ENCODE results near the gene ATG7. TPM values are rescaled to one million over a fixed set of nuclear protein-coding genes. Genes with fewer than 3 reads are reported as not detected.

The ATG7 gene
- total RNA-seq, 1 donor from 2014 or later, result 45.2 TPM

DNA sequence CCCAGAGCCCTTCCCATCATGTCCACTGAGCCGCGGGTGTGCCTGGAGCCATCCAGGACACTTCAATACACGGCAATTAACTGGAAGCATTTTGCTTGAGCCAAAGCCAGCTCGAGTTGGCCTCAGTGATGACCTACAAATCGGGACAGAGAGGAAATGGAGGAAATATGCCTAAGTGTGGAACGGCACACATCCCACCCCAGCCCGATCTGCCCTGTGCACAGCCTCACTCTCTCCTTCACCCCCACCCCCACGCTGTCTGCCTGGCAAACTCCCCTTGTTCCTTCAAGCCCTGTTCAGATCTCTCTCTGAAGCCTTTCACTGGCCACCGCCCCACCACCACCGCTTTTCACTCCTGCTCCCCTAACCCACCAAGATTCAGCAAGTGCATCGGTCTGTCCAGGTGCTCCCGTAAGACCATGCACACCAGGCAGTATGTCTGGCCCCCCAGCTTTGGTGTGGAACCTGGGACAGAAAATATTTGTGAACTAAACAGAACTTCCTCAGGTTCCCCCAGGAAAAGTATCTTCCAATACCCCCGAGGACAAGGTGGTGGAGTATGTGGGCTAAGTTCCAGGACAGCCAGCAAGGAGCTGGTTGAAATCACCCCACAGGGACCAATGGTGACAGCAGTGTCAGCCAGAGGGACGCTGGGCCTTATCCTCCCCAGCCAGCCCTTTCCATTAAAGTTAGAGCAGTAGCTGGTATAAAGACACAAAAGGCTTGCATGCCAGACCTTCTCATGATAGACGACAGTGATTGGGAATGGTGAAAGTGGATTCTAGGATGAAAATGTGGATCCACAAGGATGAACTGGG is 287.8 kb downstream of the ATG7 start:
- no peak for DNase-seq (ENCODE audit: low spot score)
- intact Hi-C loops (cut with micrococcal nuclease), result loop anchor here (5.0 kb wide), 1 partner anchor 82 kb away; the partner anchor contains the start of gene VGLL4
- H3K36me3 Mint-ChIP-seq (ENCODE audit: low read depth), result peaks cover 47% of the 10 kb centered on the region
- no peak overlapping the region for H3K27ac Mint-ChIP-seq
- H3K4me1 Mint-ChIP-seq (ENCODE audit: low read depth), result peaks cover 2% of the 10 kb centered on the region
- no peaks in the 10 kb centered on the region for H3K9me3 Mint-ChIP-seq
- H3K27me3 Mint-ChIP-seq (ENCODE audit: low read depth), result no peaks in the 10 kb centered on the region
- H3K4me3 Mint-ChIP-seq (ENCODE audit: low read depth), result no peak overlapping the region

DNA sequence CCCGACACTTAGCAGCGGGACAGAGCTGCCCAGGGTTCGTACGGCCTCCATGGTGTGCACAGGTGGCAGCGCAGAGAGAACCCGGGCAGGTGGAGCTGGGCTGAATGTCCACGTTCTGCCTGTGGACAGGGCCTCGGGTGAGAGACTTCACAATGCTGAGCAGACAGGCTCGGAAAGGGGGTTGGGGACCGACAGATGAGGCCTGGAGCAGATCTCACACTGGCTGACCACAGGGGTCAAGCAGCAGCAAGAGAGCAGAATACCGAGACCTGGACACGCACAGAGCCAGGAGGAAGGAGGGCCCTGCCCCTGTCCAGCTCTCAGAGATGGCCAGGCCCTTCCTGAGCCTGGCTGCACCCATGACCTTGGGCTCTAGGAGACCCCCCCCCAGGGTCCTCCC is 288.5 kb downstream of the ATG7 start:
- DNase-seq (ENCODE audit: low spot score), result no peak
- Mint-ChIP-seq H3K36me3 (ENCODE audit: low read depth) (peaks cover 48% of the 10 kb centered on the region), H3K27me3 (ENCODE audit: low read depth) (no peaks in the 10 kb centered on the region), H3K9me3 (no peaks in the 10 kb centered on the region), H3K4me3 (ENCODE audit: low read depth) (no peak overlapping the region), H3K27ac (no peak overlapping the region), H3K4me1 (ENCODE audit: low read depth) (peaks cover 2% of the 10 kb centered on the region)
- intact Hi-C loops (cut with micrococcal nuclease), result loop anchor here (5.0 kb wide), 1 partner anchor 82 kb away; the partner anchor contains the start of gene VGLL4

DNA sequence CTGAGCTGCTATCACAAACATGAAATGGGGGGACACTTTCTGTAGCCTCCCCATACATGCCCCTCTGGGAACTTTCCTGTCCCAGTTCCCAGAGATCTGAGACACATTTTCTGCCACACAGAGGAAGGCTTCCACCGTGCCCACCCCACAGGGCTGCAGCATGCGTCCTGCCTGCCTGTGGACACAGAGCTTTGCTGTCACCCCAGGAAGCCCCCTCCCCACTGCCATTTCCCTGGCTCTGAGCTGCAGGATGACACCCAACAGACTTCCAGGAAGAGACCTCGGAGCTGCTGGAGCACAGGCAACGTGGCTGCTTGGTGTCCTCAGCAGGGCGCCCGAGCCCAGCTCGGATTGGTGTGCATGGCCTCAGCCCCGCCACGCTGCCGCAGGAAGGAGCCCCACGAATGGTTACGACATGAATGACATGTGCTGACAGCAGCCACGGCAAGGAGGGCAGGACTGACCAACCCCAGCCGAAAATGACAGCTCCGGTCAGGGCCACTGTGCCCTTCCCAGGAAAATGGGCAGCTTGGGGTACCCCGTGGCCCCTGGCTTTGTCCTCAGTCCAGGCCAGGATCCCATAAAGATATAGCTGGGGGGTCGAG is 290.2 kb downstream of the ATG7 start:
- Mint-ChIP-seq H3K36me3 (ENCODE audit: low read depth) (peaks cover 49% of the 10 kb centered on the region), H3K27ac (no peak overlapping the region), H3K4me3 (ENCODE audit: low read depth) (no peak overlapping the region), H3K9me3 (no peaks in the 10 kb centered on the region), H3K27me3 (ENCODE audit: low read depth) (no peaks in the 10 kb centered on the region), H3K4me1 (ENCODE audit: low read depth) (peaks cover 2% of the 10 kb centered on the region)
- intact Hi-C loops (cut with micrococcal nuclease), result loop anchor here (5.0 kb wide), 1 partner anchor 80 kb away; the partner anchor contains the start of gene VGLL4
- DNase-seq (ENCODE audit: low spot score), result no peak

DNA sequence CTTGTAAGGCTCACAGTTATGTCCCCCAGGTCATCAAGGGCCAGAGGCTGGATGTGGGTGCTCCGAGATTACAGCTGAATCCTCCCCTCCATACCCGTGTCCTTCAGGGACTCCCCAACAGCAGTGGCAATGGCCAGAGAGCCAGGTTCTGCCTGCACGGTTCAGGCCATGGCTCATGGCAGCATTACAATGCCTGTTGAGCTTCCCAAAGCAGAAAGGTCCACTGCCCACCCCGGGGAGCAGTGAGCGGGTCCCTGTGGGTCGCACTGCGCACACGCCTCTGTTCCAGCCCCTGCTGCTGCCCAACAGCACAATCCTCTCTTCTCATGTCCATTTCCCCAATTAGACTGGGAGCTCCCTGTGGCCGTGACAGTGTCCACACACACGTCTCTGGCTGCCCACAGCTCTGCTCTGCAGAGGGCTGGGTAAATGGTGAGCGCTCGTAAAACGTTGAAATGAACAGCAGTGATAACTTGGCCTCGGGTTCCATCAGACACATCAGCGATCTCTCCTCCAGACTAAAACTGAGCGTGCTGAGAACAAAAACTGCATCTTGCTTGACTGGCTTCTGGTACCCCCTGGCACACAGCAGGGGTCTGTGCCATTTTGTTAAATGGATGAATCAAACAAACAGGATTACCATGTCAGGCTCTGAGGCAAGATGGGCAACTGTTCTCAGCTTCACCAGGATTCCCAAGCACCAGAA is 291.1 kb downstream of the ATG7 start:
- Mint-ChIP-seq H3K4me3 (ENCODE audit: low read depth) (no peak overlapping the region), H3K9me3 (no peaks in the 10 kb centered on the region), H3K4me1 (ENCODE audit: low read depth) (peaks cover 3% of the 10 kb centered on the region), H3K27ac (peak overlapping the region; percentile 16), H3K36me3 (ENCODE audit: low read depth) (peaks cover 41% of the 10 kb centered on the region), H3K27me3 (ENCODE audit: low read depth) (no peaks in the 10 kb centered on the region)
- DNase-seq (ENCODE audit: low spot score), result no peak
- intact Hi-C loops (cut with micrococcal nuclease), result loop anchor here (5.0 kb wide), 1 partner anchor 79 kb away; the partner anchor contains the start of gene VGLL4

DNA sequence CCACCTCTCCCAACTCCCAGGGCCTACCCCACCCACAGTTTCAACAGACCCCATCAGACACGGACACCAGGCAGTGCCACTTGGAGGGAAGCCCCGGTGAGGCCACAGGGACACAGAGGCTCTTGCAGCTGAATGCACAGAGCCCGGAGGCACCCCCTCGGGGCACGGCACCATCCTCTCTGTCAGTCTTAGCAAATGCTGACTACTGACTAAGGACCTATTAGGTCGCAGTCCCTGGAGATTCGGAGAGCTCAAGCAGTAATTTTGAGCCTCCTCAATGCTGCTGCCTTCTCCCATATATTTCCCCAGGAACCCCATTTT is 291.6 kb downstream of the ATG7 start:
- Mint-ChIP-seq H3K27me3 (ENCODE audit: low read depth) (no peaks in the 10 kb centered on the region), H3K36me3 (ENCODE audit: low read depth) (peaks cover 40% of the 10 kb centered on the region), H3K4me1 (ENCODE audit: low read depth) (peaks cover 3% of the 10 kb centered on the region), H3K27ac (no peak overlapping the region), H3K9me3 (no peaks in the 10 kb centered on the region), H3K4me3 (ENCODE audit: low read depth) (no peak overlapping the region)
- intact Hi-C loops (cut with micrococcal nuclease), result loop anchor here (5.0 kb wide), 1 partner anchor 78 kb away; the partner anchor contains the start of gene VGLL4
- no peak for DNase-seq (ENCODE audit: low spot score)

DNA sequence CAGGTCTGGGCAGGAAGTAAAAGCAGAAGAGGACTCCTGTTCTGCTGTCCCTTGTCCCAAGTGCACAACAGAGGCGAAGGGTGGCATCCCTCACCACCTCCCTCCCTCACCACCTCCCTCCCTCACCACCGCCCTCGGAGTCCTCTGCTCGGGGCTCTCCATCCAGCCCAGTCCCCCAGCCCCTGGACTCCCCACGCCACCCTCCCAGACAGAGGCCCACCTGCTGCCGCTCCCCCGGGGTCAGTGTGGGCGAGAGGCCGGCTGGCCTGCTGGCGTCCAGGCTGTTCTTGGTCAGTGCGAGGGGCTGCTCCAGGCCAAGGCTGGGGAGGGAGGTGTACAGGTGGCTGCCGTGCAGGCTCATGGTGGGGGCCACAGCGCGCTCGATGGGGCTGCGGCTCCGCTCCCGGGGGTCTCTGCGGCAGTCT is 292.4 kb downstream of the ATG7 start:
- intact Hi-C loops (cut with micrococcal nuclease), result loop anchor here (5.0 kb wide), 1 partner anchor 78 kb away; the partner anchor contains the start of gene VGLL4
- Mint-ChIP-seq H3K9me3 (no peaks in the 10 kb centered on the region), H3K4me1 (ENCODE audit: low read depth) (peaks cover 3% of the 10 kb centered on the region), H3K27ac (no peak overlapping the region), H3K4me3 (ENCODE audit: low read depth) (no peak overlapping the region), H3K36me3 (ENCODE audit: low read depth) (peaks cover 39% of the 10 kb centered on the region), H3K27me3 (ENCODE audit: low read depth) (no peaks in the 10 kb centered on the region)
- no peak for DNase-seq (ENCODE audit: low spot score)

DNA sequence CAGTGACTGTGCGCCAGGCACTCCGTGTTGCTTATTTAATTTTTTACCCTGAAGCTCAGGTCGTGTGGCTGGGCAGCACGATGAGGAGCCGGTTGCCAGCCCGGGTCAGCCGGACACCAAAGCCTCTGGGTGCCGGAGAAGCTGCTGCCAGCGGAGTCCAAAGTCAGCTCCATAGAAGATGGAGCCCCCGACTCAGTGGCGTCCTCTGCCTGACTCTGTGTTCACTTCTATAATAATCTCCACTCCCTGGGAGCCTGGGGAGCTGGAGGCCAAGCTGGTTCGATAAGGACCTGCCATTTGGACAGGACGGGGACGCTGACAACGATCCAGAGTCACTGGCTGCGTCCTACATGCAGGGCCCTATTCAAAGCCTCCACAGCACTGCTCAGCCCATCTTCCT is 292.9 kb downstream of the ATG7 start:
- H3K27ac Mint-ChIP-seq, result no peak overlapping the region
- DNase-seq (ENCODE audit: low spot score), result no peak
- peaks cover 35% of the 10 kb centered on the region for H3K36me3 Mint-ChIP-seq (ENCODE audit: low read depth)
- intact Hi-C loops (cut with micrococcal nuclease), result no loop called here
- no peaks in the 10 kb centered on the region for H3K27me3 Mint-ChIP-seq (ENCODE audit: low read depth)
- peaks cover 3% of the 10 kb centered on the region for H3K4me1 Mint-ChIP-seq (ENCODE audit: low read depth)
- no peaks in the 10 kb centered on the region for H3K9me3 Mint-ChIP-seq
- H3K4me3 Mint-ChIP-seq (ENCODE audit: low read depth), result no peak overlapping the region

DNA sequence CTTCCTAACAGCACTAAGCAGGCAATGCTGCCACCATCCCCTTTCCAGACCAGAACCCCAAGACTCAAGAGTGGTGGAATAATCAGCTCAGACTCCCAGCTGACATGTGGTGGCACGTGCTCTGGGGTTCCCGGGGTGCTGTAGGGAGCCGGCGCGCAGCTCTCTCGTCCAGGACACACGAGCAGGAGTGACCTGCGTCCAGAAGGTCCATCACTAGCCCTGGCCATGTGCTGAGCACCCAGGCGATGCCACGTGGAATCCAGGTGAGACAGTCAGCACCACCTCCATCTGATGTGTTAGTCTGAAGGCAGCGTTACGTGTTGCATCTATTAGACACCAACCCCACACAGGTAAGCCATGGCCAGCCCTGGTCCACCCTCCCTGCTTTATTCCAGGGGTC is 293.3 kb downstream of the ATG7 start:
- Mint-ChIP-seq H3K4me3 (ENCODE audit: low read depth) (no peak overlapping the region), H3K36me3 (ENCODE audit: low read depth) (peaks cover 32% of the 10 kb centered on the region), H3K4me1 (ENCODE audit: low read depth) (peaks cover 3% of the 10 kb centered on the region), H3K27ac (no peak overlapping the region), H3K27me3 (ENCODE audit: low read depth) (no peaks in the 10 kb centered on the region), H3K9me3 (no peaks in the 10 kb centered on the region)
- DNase-seq (ENCODE audit: low spot score), result no peak
- intact Hi-C loops (cut with micrococcal nuclease), result no loop called here

DNA sequence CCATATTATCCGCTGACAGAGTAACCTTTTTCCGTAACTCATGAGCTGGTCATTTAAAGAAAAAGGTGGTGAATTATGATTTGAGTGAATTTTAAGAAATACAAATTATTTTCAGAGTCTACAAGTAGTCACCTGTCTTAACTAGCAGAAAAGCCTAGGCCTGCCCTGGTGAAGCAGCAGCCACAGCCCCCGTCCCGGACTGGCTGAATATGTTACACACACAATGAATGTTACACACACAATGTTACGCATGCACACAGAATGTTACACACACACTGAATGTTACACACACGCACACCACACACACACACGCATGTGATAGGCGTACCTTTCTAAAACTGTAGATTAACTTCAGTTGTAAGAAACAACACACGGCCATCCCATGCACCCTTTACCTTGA is 293.7 kb downstream of the ATG7 start:
- Mint-ChIP-seq H3K9me3 (no peaks in the 10 kb centered on the region), H3K27me3 (ENCODE audit: low read depth) (no peaks in the 10 kb centered on the region)
- intact Hi-C loops (cut with micrococcal nuclease), result no loop called here

DNA sequence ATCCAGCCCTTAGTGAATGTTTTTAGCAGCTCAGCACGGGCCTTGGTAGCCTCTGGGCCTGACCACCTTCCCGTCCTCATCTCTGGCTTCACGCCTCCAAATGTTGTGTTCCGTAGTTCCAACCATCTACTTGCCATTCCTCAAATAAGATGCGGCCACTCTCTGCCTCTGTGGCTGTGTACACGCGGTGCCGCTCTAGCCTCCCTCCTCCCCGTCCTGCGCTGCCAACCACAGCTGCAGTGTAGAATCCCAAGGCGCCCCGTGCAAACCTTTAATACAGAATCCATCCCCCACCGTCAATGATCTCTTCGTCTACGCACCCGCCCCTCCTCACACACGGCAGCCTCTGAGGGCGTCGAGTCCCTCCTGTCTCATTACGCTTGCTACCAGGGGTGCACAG is 294.3 kb downstream of the ATG7 start:
- Mint-ChIP-seq H3K27me3 (ENCODE audit: low read depth) (no peaks in the 10 kb centered on the region), H3K36me3 (ENCODE audit: low read depth) (peaks cover 29% of the 10 kb centered on the region), H3K27ac (peak overlapping the region; percentile 9), H3K4me1 (ENCODE audit: low read depth) (peaks cover 3% of the 10 kb centered on the region), H3K9me3 (no peaks in the 10 kb centered on the region), H3K4me3 (ENCODE audit: low read depth) (no peak overlapping the region)
- intact Hi-C loops (cut with micrococcal nuclease), result no loop called here
- no peak for DNase-seq (ENCODE audit: low spot score)

More for the DNA sequence above, 293.7 kb downstream of the ATG7 start:
- H3K4me3 Mint-ChIP-seq (ENCODE audit: low read depth), result no peak overlapping the region
- H3K36me3 Mint-ChIP-seq (ENCODE audit: low read depth), result peaks cover 29% of the 10 kb centered on the region
- DNase-seq (ENCODE audit: low spot score), result no peak
- no peak overlapping the region for H3K27ac Mint-ChIP-seq
- peaks cover 3% of the 10 kb centered on the region for H3K4me1 Mint-ChIP-seq (ENCODE audit: low read depth)

DNA sequence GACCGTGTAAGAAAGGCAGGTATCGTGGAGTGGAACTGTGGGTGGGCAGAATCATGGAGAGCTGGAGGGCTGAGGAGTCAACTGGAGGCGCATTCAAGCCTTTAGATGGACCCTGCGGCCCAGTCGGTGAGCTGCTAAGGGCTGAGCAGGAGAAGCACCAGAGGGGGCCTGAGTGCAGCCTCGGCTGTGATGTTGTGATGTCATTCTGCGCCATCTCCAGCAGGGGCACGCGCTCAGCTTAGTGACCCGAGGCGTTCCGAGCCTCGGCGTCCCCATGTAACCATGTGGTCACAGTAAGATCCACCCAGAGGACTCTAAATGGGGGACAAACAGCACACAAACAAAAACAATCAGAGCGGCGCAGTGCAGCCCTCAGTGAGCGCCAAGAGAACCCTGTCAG is 294.7 kb downstream of the ATG7 start:
- intact Hi-C loops (cut with micrococcal nuclease), result no loop called here
- no peak overlapping the region for H3K4me3 Mint-ChIP-seq (ENCODE audit: low read depth)
- H3K9me3 Mint-ChIP-seq, result no peaks in the 10 kb centered on the region
- no peaks in the 10 kb centered on the region for H3K27me3 Mint-ChIP-seq (ENCODE audit: low read depth)
- peaks cover 3% of the 10 kb centered on the region for H3K4me1 Mint-ChIP-seq (ENCODE audit: low read depth)
- H3K27ac Mint-ChIP-seq, result peak overlapping the region; percentile 9
- DNase-seq (ENCODE audit: low spot score), result no peak
- H3K36me3 Mint-ChIP-seq (ENCODE audit: low read depth), result peaks cover 29% of the 10 kb centered on the region

DNA sequence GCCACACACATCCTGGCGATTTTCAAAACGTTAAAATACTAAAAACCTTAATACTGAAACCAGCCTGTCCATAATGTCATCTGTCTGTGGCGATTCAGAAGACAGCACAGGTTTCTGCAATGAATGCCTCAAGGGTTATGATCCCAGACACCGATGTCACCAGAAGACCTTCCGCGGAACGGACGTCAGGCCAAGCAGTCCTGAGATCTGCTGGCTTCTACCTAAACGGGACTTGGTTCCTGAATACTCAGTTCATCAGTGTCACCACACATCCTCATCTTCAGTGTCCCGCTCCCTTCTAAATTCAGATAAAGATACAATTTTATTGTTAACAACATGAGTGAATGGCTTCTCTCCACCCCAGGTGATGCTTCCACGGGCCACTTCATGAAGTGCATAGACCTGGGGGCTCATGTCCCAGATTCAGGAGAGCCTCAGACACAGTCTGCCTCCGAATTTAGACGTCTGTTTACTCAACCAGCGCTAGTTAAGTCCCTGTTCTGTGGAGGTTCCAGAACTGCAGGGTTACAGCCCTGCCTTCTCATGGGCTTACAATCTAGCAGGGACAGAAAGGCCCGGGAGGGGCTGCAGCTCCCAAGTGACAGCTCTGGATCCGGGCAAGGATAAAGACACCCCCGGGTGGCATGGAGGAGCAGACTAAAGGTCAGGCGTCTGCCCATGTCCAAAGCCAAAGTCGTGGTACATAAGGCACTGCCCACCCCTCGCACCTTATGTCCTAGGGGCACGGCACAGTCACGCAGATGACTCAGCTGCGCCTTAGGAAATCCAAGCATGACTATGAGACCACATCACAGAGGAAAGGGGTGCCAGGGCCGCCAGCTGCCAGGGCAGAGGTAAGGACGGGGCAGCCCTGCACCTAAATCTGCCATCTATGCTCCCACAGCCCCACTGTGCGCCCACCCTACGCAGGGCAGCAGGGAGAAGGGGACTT is 295.6 kb downstream of the ATG7 start:
- no peaks in the 10 kb centered on the region for H3K27me3 Mint-ChIP-seq (ENCODE audit: low read depth)

More for the DNA sequence above, 295.6 kb downstream of the ATG7 start:
- no peak overlapping the region for H3K27ac Mint-ChIP-seq
- no peak overlapping the region for H3K4me3 Mint-ChIP-seq (ENCODE audit: low read depth)
- H3K36me3 Mint-ChIP-seq (ENCODE audit: low read depth), result peaks cover 29% of the 10 kb centered on the region
- DNase-seq (ENCODE audit: low spot score), result no peak
- intact Hi-C loops (cut with micrococcal nuclease), result no loop called here
- H3K9me3 Mint-ChIP-seq, result no peaks in the 10 kb centered on the region
- peaks cover 3% of the 10 kb centered on the region for H3K4me1 Mint-ChIP-seq (ENCODE audit: low read depth)

Data from activated T-helper 2 cell treated with anti-CD3 and anti-CD28 coated beads, Interferon-gamma antibody, Interleukin-2, Interleukin-4, amounts not matched to agents 10 μg/mL and 5 μg/mL and 100 μg/mL, durations not matched to agents 14 hours and 24 hours and 36 hours (primary cell).